ENCODE measurements around the gene KCNQ4.

- TF ChIP-seq CTCF (IDR thresholded peaks at IDR 0.05 in 2 of 3, conservative IDR thresholded peaks at IDR 0.05 in 1 of 3; ENCODE audit: control insufficient read depth in 2 of 3, extremely low read depth in 1 of 3, insufficient read depth in 1 of 3, low read depth in 3 of 3, low read length in 3 of 3): peak in 2 of 3 experiments; percentile 11 to 34; a peak in 3 of 6 replicates
- TF ChIP-seq SREBF1 (IDR thresholded peaks at IDR 0.05; ENCODE audit: low read length): no peak
- TF ChIP-seq JUND (IDR thresholded peaks at IDR 0.05; ENCODE audit: low read depth, low read length): no peak
- peak; percentile 43; the same call in 1 of the 2 replicates for TF ChIP-seq RAD21 (IDR thresholded peaks at IDR 0.05; ENCODE audit: insufficient read depth, low read depth, low read length)
- TF ChIP-seq POLR2A (IDR thresholded peaks at IDR 0.05; ENCODE audit: low read depth, low read length): peak; percentile 63; the same call in 1 of the 2 replicates
- no peak for TF ChIP-seq KDM1A (IDR thresholded peaks at IDR 0.05; ENCODE audit: borderline replicate concordance)
Observed at GRCh38 chr1:40862008-40862863, 78.6 kb downstream of the KCNQ4 start, which contains the start of gene CITED4.

Measured in GM12878 (cell line).